Endothelial cell of umbilical vein (primary cell): ENCODE measurements around the gene PROC. TPM values are rescaled to one million over a fixed set of nuclear protein-coding genes. Genes with fewer than 3 reads are reported as not detected.

Experiments used
- BruUV-seq: library from RNA; stranded (reverse); fragments of 400-500 nt; replicated peaks from 2 replicates; lab custom pipeline; 2021; lab: Mats Ljungman, UMichigan
- CTCF ChIA-PET: fragments of 300-600, 350-600 bp; sonication (Branson Sonifier 250); formaldehyde crosslinking; loops from one replicate; lab custom pipeline; 2021; ENCODE audit warnings: antibody characterized with exemption, inconsistent platforms; lab: Charles Lee
- POLR2A ChIA-PET: fragments of 300-600, 350-600 bp; sonication (Branson Sonifier 250); formaldehyde crosslinking; loops from one replicate; lab custom pipeline; 2021; ENCODE audit warnings: antibody characterized with exemption, inconsistent platforms; lab: Charles Lee
- DNase-seq: peaks from one replicate; pipeline ENCODE4 v3.0.0-alpha.2; 2011; ENCODE audit warnings: low read depth, low spot score
- FAIRE-seq: peaks from 2 replicates; lab custom pipeline; 2011; peaks lifted over from hg19 to GRCh38; lab: Jason Lieb, UNC
- H2AFZ ChIP-seq: 2 replicates; pipeline ENCODE4 v1.6.0; 2012; ENCODE audit warnings: low read depth, low read length, control low read depth, inconsistent platforms
- H3K27ac ChIP-seq: 2 replicates; pipeline ENCODE4 v1.5.1; 2011; ENCODE audit warnings: low read depth, mild to moderate bottlenecking, control low read depth, low read length, moderate library complexity; ENCODE audit not compliant: insufficient read depth
- H3K27me3 ChIP-seq, 2 experiments: 2 replicates each; pipeline versions ENCODE4 v1.6.0 to v1.6.1; 2011; ENCODE audit warnings: low read length in 2 of 2, mixed read lengths in 1 of 2; ENCODE audit not compliant: control insufficient read depth in 2 of 2, insufficient read depth in 2 of 2
- H3K36me3 ChIP-seq, 2 experiments: 2 replicates in 1 of 2; 3 replicates in 1 of 2; pipeline ENCODE4 v1.5.1; 2011; ENCODE audit warnings: low read length in 2 of 2, mild to moderate bottlenecking in 1 of 2, moderate library complexity in 1 of 2; ENCODE audit not compliant: control insufficient read depth in 2 of 2, insufficient read depth in 2 of 2; ENCODE audit errors: extremely low read depth in 1 of 2
- H3K4me1 ChIP-seq: 3 replicates; pipeline ENCODE4 v1.5.1; 2011; ENCODE audit warnings: mild to moderate bottlenecking, low read length; ENCODE audit not compliant: control insufficient read depth, insufficient read depth; ENCODE audit errors: extremely low read depth
- H3K4me2 ChIP-seq: 2 replicates; pipeline ENCODE4 v1.6.1; 2011; ENCODE audit warnings: low read length, control low read depth, mixed read lengths; ENCODE audit not compliant: insufficient read depth
- H3K4me3 ChIP-seq, 3 experiments: fragments of 200-600 bp in 1 of 3; sonication (generic), shearing (Covaris generic) in 1 of 3; replicated peaks in 1 of 3; 2 replicates each; pipeline ENCODE4 v1.5.1; 2011 to 2016; ENCODE audit warnings: control low read depth in 3 of 3, low read length in 3 of 3, mild to moderate bottlenecking in 2 of 3, inconsistent platforms in 1 of 3, low read depth in 1 of 3, moderate library complexity in 1 of 3; ENCODE audit not compliant: insufficient read depth in 1 of 3
- H3K79me2 ChIP-seq: 2 replicates; pipeline ENCODE4 v1.6.0; 2012; ENCODE audit warnings: low read length, inconsistent platforms; ENCODE audit not compliant: control insufficient read depth, insufficient read depth
- H3K9ac ChIP-seq: replicated peaks from 2 replicates; pipeline ENCODE3; 2011; ENCODE audit warnings: low read length, control low read depth; ENCODE audit not compliant: insufficient read depth; ENCODE audit errors: extremely low read depth
- H3K9me1 ChIP-seq: replicated peaks from 3 replicates; pipeline ENCODE4 v1.6.0; 2011; ENCODE audit warnings: mild to moderate bottlenecking, low read length; ENCODE audit not compliant: control insufficient read depth, insufficient read depth; ENCODE audit errors: extremely low read depth
- H3K9me3 ChIP-seq: replicated peaks from 2 replicates; pipeline ENCODE4 v1.5.1; 2012; ENCODE audit warnings: low read length, inconsistent platforms; ENCODE audit not compliant: control insufficient read depth, insufficient read depth
- H4K20me1 ChIP-seq: replicated peaks from 2 replicates; pipeline ENCODE3; 2011; ENCODE audit warnings: mild to moderate bottlenecking, low read length; ENCODE audit not compliant: control insufficient read depth, insufficient read depth; ENCODE audit errors: extremely low read depth
- EZH2 ChIP-seq: IDR thresholded peaks from 2 replicates; pipeline ENCODE4 v1.6.1; 2012; ENCODE audit warnings: borderline replicate concordance, low read depth, mild to moderate bottlenecking, moderate library complexity, low read length, inconsistent platforms; ENCODE audit not compliant: severe bottlenecking
- FOS ChIP-seq: IDR thresholded peaks from 2 replicates; pipeline ENCODE4 v1.6.1; 2011; ENCODE audit warnings: mild to moderate bottlenecking, low read length, moderate library complexity, borderline replicate concordance; ENCODE audit not compliant: insufficient read depth
- GATA2 ChIP-seq: IDR thresholded peaks from 2 replicates; pipeline ENCODE4 v1.7.0; 2011; ENCODE audit warnings: low read depth, mild to moderate bottlenecking, moderate library complexity, mixed read lengths, low read length; ENCODE audit not compliant: insufficient read length, insufficient read depth
- JUN ChIP-seq: IDR thresholded peaks from 2 replicates; pipeline ENCODE4 v1.6.1; 2011; ENCODE audit warnings: borderline replicate concordance, low read depth; ENCODE audit not compliant: insufficient read length, insufficient read depth
- MYC ChIP-seq: IDR thresholded peaks from one replicate; pipeline ENCODE4 v1.6.1; 2011; ENCODE audit warnings: mild to moderate bottlenecking, low read depth, low read length
- POLR2AphosphoS5 ChIP-seq: IDR thresholded peaks from 2 replicates; pipeline ENCODE4 v1.6.1; 2012; ENCODE audit warnings: low read depth, mild to moderate bottlenecking, control low read depth, low read length, moderate library complexity; ENCODE audit not compliant: insufficient read depth
- dilution Hi-C: fragments of 300-500 bp; cut with MboI; formaldehyde crosslinking; loops from one replicate; pipeline ENCODE4 v1.15.0; 2019; ENCODE audit warnings: low sequenced_read_pairs; ENCODE audit not compliant: extremely low pct_ligation_motif_present
- intact Hi-C: fragments of 100-400 bp; cut with micrococcal nuclease; formaldehyde crosslinking; loops from one replicate; pipeline ENCODE4 v1.10.0; 2022
- polyA plus RNA-seq, 4 experiments: library from polyadenylated mRNA; depleted of rRNA in 3 of 4; stranded (reverse) in 3 of 4; unstranded in 1 of 4; fragments of >200 nt; gene quantifications; 2 replicates each; pipeline versions ENCODE4 v1.2.1 to v1.2.3, GENCODE V29; 2011 to 2012; ENCODE audit warnings: missing spikeins in 1 of 4
- total RNA-seq: library from RNA; stranded (reverse); gene quantifications from 2 replicates; pipeline ENCODE4 v1.2.3, GENCODE V29; 2021
- TF ChIP-seq, protein P1 (sequence below), 2 donors: IDR thresholded peaks; 1 replicate in 1 of 2; 2 replicates in 1 of 2; pipeline ENCODE4 v1.5.1; 2011; ENCODE audit warnings: low read length in 2 of 2, mild to moderate bottlenecking in 2 of 2, moderate library complexity in 2 of 2, control low read depth in 1 of 2, inconsistent platforms in 1 of 2, low read depth in 1 of 2; ENCODE audit not compliant: insufficient read depth in 1 of 2; ENCODE audit errors: extremely low read depth in 1 of 2
- TF ChIP-seq, protein P2 (sequence below): IDR thresholded peaks from 2 replicates; pipeline ENCODE4 v1.6.1; 2011; ENCODE audit not compliant: insufficient read depth, insufficient read length

The PROC gene
- total and polyA plus RNA-seq, 2 donors (not counting 3 experiments of a cell fraction or from before 2014, with no cell fraction given), result not detected

DNA sequence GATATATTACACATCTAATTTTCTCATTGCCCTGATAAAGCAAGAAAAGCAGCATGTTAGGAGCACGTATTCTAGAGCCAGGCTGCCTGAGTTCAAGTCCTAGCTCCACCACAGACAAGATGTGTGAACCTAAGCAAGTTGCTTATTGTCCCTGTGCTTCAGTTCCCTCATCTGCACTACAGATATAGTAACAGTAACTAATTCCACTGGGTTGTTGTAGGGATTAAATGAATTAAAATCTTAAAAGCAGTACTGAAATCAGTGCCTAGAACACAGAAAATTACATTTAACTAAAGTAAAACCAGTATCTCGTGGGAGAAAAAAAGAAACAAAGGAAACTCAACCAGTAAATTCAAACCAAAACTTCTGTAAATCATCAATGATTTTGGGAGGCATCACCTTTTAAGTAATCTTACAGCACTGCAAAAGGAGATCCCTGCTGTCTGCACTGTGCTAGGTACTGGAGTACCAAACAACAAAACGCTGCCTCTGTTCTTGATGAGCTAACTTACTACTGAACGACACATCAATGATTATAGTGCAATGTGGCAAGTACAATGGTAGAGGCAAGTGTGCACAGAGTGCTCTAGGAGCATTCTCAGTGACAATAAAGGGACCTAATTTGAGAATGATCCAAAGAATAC is 38.4 kb upstream of the PROC start:
- H3K27me3 ChIP-seq, result no peaks in the 10 kb centered on the region
- POLR2A ChIA-PET, result no interaction called here
- dilution Hi-C loops (no loop called here), intact Hi-C loops (no loop called here)
- no peaks in the 10 kb centered on the region for H3K36me3 ChIP-seq
- DNase-seq (no peak), FAIRE-seq (no peak)
- H2AFZ ChIP-seq, result no peak overlapping the region
- no peak overlapping the region for H3K9ac ChIP-seq
- CTCF ChIA-PET, result interaction anchor here (0.9 to 2.7 kb wide), 3 partner anchors 15 to 81 kb away, joined by 3 to 9 read pairs (median 4); no protein-coding TSS in a partner anchor
- H3K4me2 ChIP-seq, result no peak overlapping the region
- peaks cover 15% of the 10 kb centered on the region for H3K4me1 ChIP-seq
- H3K79me2 ChIP-seq, result peaks cover 78% of the 10 kb centered on the region
- TF ChIP-seq EZH2, result no peak
- TF ChIP-seq MYC, result no peak
- TF ChIP-seq, protein P1, sequence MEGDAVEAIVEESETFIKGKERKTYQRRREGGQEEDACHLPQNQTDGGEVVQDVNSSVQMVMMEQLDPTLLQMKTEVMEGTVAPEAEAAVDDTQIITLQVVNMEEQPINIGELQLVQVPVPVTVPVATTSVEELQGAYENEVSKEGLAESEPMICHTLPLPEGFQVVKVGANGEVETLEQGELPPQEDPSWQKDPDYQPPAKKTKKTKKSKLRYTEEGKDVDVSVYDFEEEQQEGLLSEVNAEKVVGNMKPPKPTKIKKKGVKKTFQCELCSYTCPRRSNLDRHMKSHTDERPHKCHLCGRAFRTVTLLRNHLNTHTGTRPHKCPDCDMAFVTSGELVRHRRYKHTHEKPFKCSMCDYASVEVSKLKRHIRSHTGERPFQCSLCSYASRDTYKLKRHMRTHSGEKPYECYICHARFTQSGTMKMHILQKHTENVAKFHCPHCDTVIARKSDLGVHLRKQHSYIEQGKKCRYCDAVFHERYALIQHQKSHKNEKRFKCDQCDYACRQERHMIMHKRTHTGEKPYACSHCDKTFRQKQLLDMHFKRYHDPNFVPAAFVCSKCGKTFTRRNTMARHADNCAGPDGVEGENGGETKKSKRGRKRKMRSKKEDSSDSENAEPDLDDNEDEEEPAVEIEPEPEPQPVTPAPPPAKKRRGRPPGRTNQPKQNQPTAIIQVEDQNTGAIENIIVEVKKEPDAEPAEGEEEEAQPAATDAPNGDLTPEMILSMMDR (IDR thresholded peaks at IDR 0.05; ENCODE audit: extremely low read depth in 1 of 2, insufficient read depth in 1 of 2, low read depth in 1 of 2, low read length in 2 of 2), result no peak
- TF ChIP-seq POLR2AphosphoS5, result no peak
- TF ChIP-seq JUN, result no peak
- no peak for TF ChIP-seq GATA2
- TF ChIP-seq, protein P2, sequence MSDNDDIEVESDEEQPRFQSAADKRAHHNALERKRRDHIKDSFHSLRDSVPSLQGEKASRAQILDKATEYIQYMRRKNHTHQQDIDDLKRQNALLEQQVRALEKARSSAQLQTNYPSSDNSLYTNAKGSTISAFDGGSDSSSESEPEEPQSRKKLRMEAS, result no peak
- TF ChIP-seq FOS, result no peak
- no peak overlapping the region for H3K4me3 ChIP-seq
- no TSS peak for BruUV-seq
- H3K9me3 ChIP-seq, result no peaks in the 10 kb centered on the region
- peaks cover 9% of the 10 kb centered on the region for H4K20me1 ChIP-seq
- H3K9me1 ChIP-seq, result peaks cover 4% of the 10 kb centered on the region
- no peak overlapping the region for H3K27ac ChIP-seq
